ENCODE data around the gene GDPD3. TPM values are rescaled to one million over a fixed set of nuclear protein-coding genes. Genes with fewer than 3 reads are reported as not detected.

Gene GDPD3
- total and polyA plus RNA-seq, 10 of the 15 experiments (the other 5 are each of a cell fraction or from before 2014, with no cell fraction given) = 0.29 to 3.3 (median 0.97) TPM

- no peak overlapping the region for H3K27ac ChIP-seq (ENCODE audit: control insufficient read depth, insufficient read depth)
- in situ Hi-C loops (cut with MboI) = loop anchor here (5.0 to 25.0 kb wide), 2 partner anchors 317 to 1797 kb away; partner anchors contain the start of gene ZNF771
- FAIRE-seq = no peak
Observed at GRCh38 chr16:30090610-30091331, 22.6 kb downstream of the GDPD3 start.

More at GRCh38 chr16:30090610-30091331, 22.6 kb downstream of the GDPD3 start:
- intact Hi-C loops (cut with micrococcal nuclease; ENCODE audit: unreplicated experiment) = loop anchor here (5.0 to 10.0 kb wide), 2 partner anchors 264 to 317 kb away; partner anchors contain the start of genes CD2BP2 and ZNF771
- ChIA-PET CTCF (interaction anchor here (0.8 to 6.8 kb wide), 19 partner anchors 10 to 606 kb away, joined by 3 to 77 read pairs (median 10); partner anchors contain the start of genes ALDOA, CORO1A, DCTPP1 and GDPD3), POLR2A (interaction anchor here (0.6 to 5.3 kb wide), 15 partner anchors 11 to 339 kb away, joined by 3 to 59 read pairs (median 5); partner anchors contain the start of genes ALDOA, CORO1A, DCTPP1 and PPP4C), SMC1A (ENCODE audit: uncharacterized antibody, unreplicated experiment) (interaction anchor here (1.3 to 3.4 kb wide), 5 partner anchors 9 to 318 kb away, joined by 3 to 18 read pairs (median 5); partner anchors contain the start of gene ZNF771), RAD21 (ENCODE audit: unreplicated experiment) (interaction anchor here (0.7 to 3.7 kb wide), 16 partner anchors 21 to 545 kb away, joined by 3 to 42 read pairs (median 7); partner anchors contain the start of genes ALDOA, CORO1A, MAPK3 and TBC1D10B)
- H3K79me2 ChIP-seq (ENCODE audit: control insufficient read depth, insufficient read depth, low read length) = peaks cover 2% of the 10 kb centered on the region; the same call in 1 of the 2 replicates
- H4K20me1 ChIP-seq (ENCODE audit: control insufficient read depth, insufficient read depth) = no peaks in the 10 kb centered on the region
- H3K4me2 ChIP-seq (ENCODE audit: control insufficient read depth, insufficient read depth) = peak overlapping the region; percentile 97; the same call in 1 of the 2 replicates
- no peak for TF ChIP-seq RCOR1 (conservative IDR thresholded peaks at IDR 0.05; ENCODE audit: low read depth, low read length)
- no peak for TF ChIP-seq SREBF1 (IDR thresholded peaks at IDR 0.05; ENCODE audit: low read length)
- no peak for TF ChIP-seq BCLAF1 (IDR thresholded peaks at IDR 0.05)
- TF ChIP-seq NRF1 (conservative IDR thresholded peaks at IDR 0.05; ENCODE audit: low read depth, low read length) = no peak
- no peak for TF ChIP-seq STAT1 (conservative IDR thresholded peaks at IDR 0.05)
- no peak for TF ChIP-seq CEBPZ (IDR thresholded peaks at IDR 0.05; ENCODE audit: low read depth, low read length)
- TF ChIP-seq NR2C2 (IDR thresholded peaks at IDR 0.05; ENCODE audit: borderline replicate concordance, control insufficient read depth, insufficient read length, low read depth) = no peak
- TF ChIP-seq RAD51 (IDR thresholded peaks at IDR 0.05) = no peak
- WGBS (ENCODE audit: insufficient coverage, insufficient replicate concordance, low lambda C conversion rate, missing lambda C conversion rate) = 77% methylated on average over 26 of the region's 26 CpGs
- no peak overlapping the region; the same call in 1 of the 2 replicates for H2AFZ ChIP-seq (ENCODE audit: control insufficient read depth, low read depth, low read length)
- H3K36me3 ChIP-seq (ENCODE audit: control insufficient read depth in 2 of 2, insufficient read depth in 2 of 2, low read length in 1 of 2) = peaks cover 0 to 1% of the 10 kb centered on the region in 2 experiments; a peak in 1 of 4 replicates
- H3K4me1 ChIP-seq (ENCODE audit: control insufficient read depth, insufficient read depth, low read length) = peaks cover 22% of the 10 kb centered on the region
- no TSS peak for BruUV-seq (replicated peaks)
- no peaks in the 10 kb centered on the region for H3K9me3 ChIP-seq (replicated peaks; ENCODE audit: control insufficient read depth, insufficient read depth, low read length)
- H3K4me3 ChIP-seq = peak overlapping the region; percentile 72; the same call in 1 of the 2 replicates
- no peak for DNase-seq (ENCODE audit: low read depth, low spot score)
- no peaks in the 10 kb centered on the region for H3K27me3 ChIP-seq (replicated peaks in 1 of 2; ENCODE audit: control insufficient read depth in 2 of 2, insufficient read depth in 2 of 2, low read length in 1 of 2)
- no peak for ATAC-seq
- H3K9ac ChIP-seq (ENCODE audit: control insufficient read depth, insufficient read depth, low read length) = no peak overlapping the region
